Esophagus squamous epithelium (tissue), 5 donors: Measurements from ENCODE around the gene PLCB1. TPM values are rescaled to one million over a fixed set of nuclear protein-coding genes. Genes with fewer than 3 reads are reported as not detected.

Source experiments
- DNase-seq: peaks from one replicate; lab custom pipeline; 2025; lab: John Stamatoyannopoulos, UW
- H3K27ac ChIP-seq, 4 donors: fragments of 200-600 bp; sonication (generic); one replicate each; pipeline ENCODE4 v1.5.1; 2016 to 2019; ENCODE audit warnings: mild to moderate bottlenecking in 1 of 4
- H3K27me3 ChIP-seq, 4 donors: fragments of 200-600 bp; sonication (generic); 1 replicate in 3 of 4; 2 replicates in 1 of 4; pipeline versions ENCODE4 v1.5.1 to v1.6.0; 2017 to 2021; ENCODE audit warnings: antibody characterized with exemption in 1 of 4
- H3K36me3 ChIP-seq, 3 donors: fragments of 200-600 bp; sonication (generic); one replicate each; pipeline ENCODE4 v1.5.1; 2016 to 2019
- H3K4me1 ChIP-seq, 3 donors: fragments of 200-600 bp; sonication (generic); one replicate each; pipeline ENCODE4 v1.5.1; 2017 to 2019
- H3K4me3 ChIP-seq, 4 donors: fragments of 200-600 bp; sonication (generic); 1 replicate in 3 of 4; 2 replicates in 1 of 4; pipeline ENCODE4 v1.5.1; 2016 to 2019; ENCODE audit warnings: mild to moderate bottlenecking in 2 of 4, moderate library complexity in 1 of 4
- H3K9me3 ChIP-seq, 3 donors: fragments of 200-600 bp; sonication (generic); one replicate each; pipeline ENCODE4 v1.5.1; 2016 to 2019
- CTCF ChIP-seq, 6 experiments: fragments of 450-650 bp in 4 of 6; fragments of 200-600 bp in 2 of 6; sonication (generic) in 2 of 6; IDR thresholded peaks; one replicate each; pipeline ENCODE4 v1.5.1; 2016 to 2019; ENCODE audit warnings: antibody characterized with exemption in 6 of 6, mild to moderate bottlenecking in 4 of 6, moderate library complexity in 4 of 6
- POLR2A ChIP-seq, 4 donors: fragments of 450-650 bp; IDR thresholded peaks; one replicate each; pipeline ENCODE4 v1.6.1; 2017; ENCODE audit warnings: antibody characterized with exemption in 4 of 4, mild to moderate bottlenecking in 4 of 4, moderate library complexity in 3 of 4
- WGBS, 2 donors: methylation state at CpG; one replicate each; pipeline ENCODE4 v1.1.5; 2018; 5-methylcytosine and 5-hydroxymethylcytosine counted together
- intact Hi-C: fragments of 100-400 bp; cut with DNase I; formaldehyde crosslinking; loops from one replicate; pipeline ENCODE4 v1.15.0; 2022
- total RNA-seq, 4 donors: library from RNA; depleted of rRNA; stranded (reverse); fragments of >200 nt; gene quantifications; one replicate each; pipeline ENCODE4 v1.1.0, GENCODE V29; 2016
- donor health status: DM: yes; HTN: yes; CAD: no.

The PLCB1 gene
- total RNA-seq, 4 donors from 2014 or later, result 1.9 to 20.4 (median 5.0) TPM

- H3K4me3 ChIP-seq, result no peak overlapping the region
- no peaks in the 10 kb centered on the region for H3K27me3 ChIP-seq
- DNase-seq, result no peak
- H3K27ac ChIP-seq, result no peak overlapping the region
- intact Hi-C loops, result no loop called here
- no peaks in the 10 kb centered on the region for H3K36me3 ChIP-seq
- H3K4me1 ChIP-seq, result peaks cover 0 to 4% (median 0%) of the 10 kb centered on the region in 3 donors
- TF ChIP-seq CTCF (IDR thresholded peaks at IDR 0.05) (no peak), POLR2A (IDR thresholded peaks at IDR 0.05) (no peak)
- no peaks in the 10 kb centered on the region for H3K9me3 ChIP-seq
- 37 to 55% methylated on average over 4 to 5 of the region's 5 CpGs for WGBS, 2 donors
Observed at GRCh38 chr20:8116067-8116811, 15.8 kb upstream of the PLCB1 start.

- Histone ChIP-seq H3K36me3 (no peaks in the 10 kb centered on the region), H3K4me3 (no peak overlapping the region), H3K27ac (no peak overlapping the region), H3K27me3 (no peaks in the 10 kb centered on the region), H3K9me3 (no peaks in the 10 kb centered on the region), H3K4me1 (peaks cover 0 to 4% (median 0%) of the 10 kb centered on the region in 3 donors)
- no peak for TF ChIP-seq POLR2A (IDR thresholded peaks at IDR 0.05)
- TF ChIP-seq CTCF (IDR thresholded peaks at IDR 0.05), result no peak
- 51% methylated on average over 3 of the region's 3 CpGs for WGBS, 2 donors
- intact Hi-C loops, result no loop called here
- no peak for DNase-seq
Observed at GRCh38 chr20:8117636-8118035, 14.4 kb upstream of the PLCB1 start.

- Histone ChIP-seq H3K27me3 (no peaks in the 10 kb centered on the region), H3K27ac (no peak overlapping the region), H3K9me3 (no peaks in the 10 kb centered on the region), H3K36me3 (no peaks in the 10 kb centered on the region), H3K4me3 (no peak overlapping the region), H3K4me1 (peaks cover 0 to 4% (median 0%) of the 10 kb centered on the region in 3 donors)
- DNase-seq, result no peak
- intact Hi-C loops, result no loop called here
- TF ChIP-seq CTCF (IDR thresholded peaks at IDR 0.05) (no peak), POLR2A (IDR thresholded peaks at IDR 0.05) (no peak)
- WGBS, 2 donors, result 29 to 33% methylated on average over 1 of the region's 1 CpG
Observed at GRCh38 chr20:8118039-8118438, 14.0 kb upstream of the PLCB1 start.

GRCh38 chr20:8118760-8119159 is 13.3 kb upstream of the PLCB1 start:
- no peak for DNase-seq
- no peaks in the 10 kb centered on the region for H3K36me3 ChIP-seq
- intact Hi-C loops, result no loop called here
- TF ChIP-seq POLR2A (IDR thresholded peaks at IDR 0.05) (no peak), CTCF (IDR thresholded peaks at IDR 0.05) (no peak)
- WGBS, 2 donors, result 72 to 76% methylated on average over 1 of the region's 1 CpG
- H3K9me3 ChIP-seq, result no peaks in the 10 kb centered on the region
- H3K27ac ChIP-seq, result no peak overlapping the region
- H3K4me3 ChIP-seq, result no peak overlapping the region
- H3K4me1 ChIP-seq, result peaks cover 0 to 4% (median 0%) of the 10 kb centered on the region in 3 donors
- H3K27me3 ChIP-seq, result no peaks in the 10 kb centered on the region

- DNase-seq, result no peak
- TF ChIP-seq POLR2A (IDR thresholded peaks at IDR 0.05) (no peak), CTCF (IDR thresholded peaks at IDR 0.05) (no peak)
- no peaks in the 10 kb centered on the region for H3K36me3 ChIP-seq
- no peak overlapping the region for H3K27ac ChIP-seq
- H3K27me3 ChIP-seq, result no peaks in the 10 kb centered on the region
- H3K4me1 ChIP-seq, result peaks cover 0 to 4% (median 0%) of the 10 kb centered on the region in 3 donors
- WGBS, 2 donors, result 82 to 91% methylated on average over 1 of the region's 1 CpG
- intact Hi-C loops, result no loop called here
- no peak overlapping the region for H3K4me3 ChIP-seq
- H3K9me3 ChIP-seq, result no peaks in the 10 kb centered on the region
Observed at GRCh38 chr20:8121666-8122065, 10.4 kb upstream of the PLCB1 start.
